H9 (cell line): Measurements from ENCODE around the gene RERE. TPM values are rescaled to one million over a fixed set of nuclear protein-coding genes. Genes with fewer than 3 reads are reported as not detected.

ENCODE experiments used
- DNase-seq: peaks from one replicate; pipeline ENCODE4 v3.0.0-alpha.2; 2017
- H2AFZ ChIP-seq: one replicate; pipeline ENCODE4 v1.6.1; 2013; ENCODE audit warnings: mild to moderate bottlenecking, low read length, control low read depth, moderate library complexity
- H2AK5ac ChIP-seq: 2 replicates; pipeline ENCODE4 v1.6.1; 2013; ENCODE audit warnings: low read length, control low read depth, mixed read lengths; ENCODE audit not compliant: insufficient read length
- H2BK120ac ChIP-seq: one replicate; pipeline ENCODE4 v1.6.1; 2013; ENCODE audit warnings: low read depth, mild to moderate bottlenecking, low read length, control low read depth, inconsistent platforms; ENCODE audit not compliant: poor library complexity, severe bottlenecking
- H2BK12ac ChIP-seq: 2 replicates; pipeline ENCODE4 v1.6.1; 2013; ENCODE audit warnings: low read length, control low read depth, mixed read lengths, low read depth; ENCODE audit not compliant: insufficient read length
- H2BK15ac ChIP-seq: 2 replicates; pipeline ENCODE4 v1.6.1; 2013; ENCODE audit warnings: low read depth, low read length, control low read depth
- H2BK20ac ChIP-seq: one replicate; pipeline ENCODE4 v1.6.1; 2013; ENCODE audit warnings: low read depth, mild to moderate bottlenecking, low read length, control low read depth, inconsistent platforms; ENCODE audit not compliant: poor library complexity, severe bottlenecking
- H2BK5ac ChIP-seq: 2 replicates; pipeline ENCODE4 v1.6.1; 2013; ENCODE audit warnings: low read length, control low read depth, mixed read lengths; ENCODE audit not compliant: insufficient read length
- H3K14ac ChIP-seq: 2 replicates; pipeline ENCODE4 v1.6.1; 2013; ENCODE audit warnings: low read length, control low read depth; ENCODE audit not compliant: insufficient read depth
- H3K18ac ChIP-seq: 2 replicates; pipeline ENCODE4 v1.6.1; 2013; ENCODE audit warnings: low read depth, mild to moderate bottlenecking, mixed read lengths, low read length, control low read depth; ENCODE audit not compliant: insufficient read length
- H3K23ac ChIP-seq: 2 replicates; pipeline ENCODE4 v1.6.1; 2013; ENCODE audit warnings: low read length, control low read depth, mixed read lengths, low read depth; ENCODE audit not compliant: insufficient read length
- H3K23me2 ChIP-seq: 2 replicates; pipeline ENCODE4 v1.6.1; 2013; ENCODE audit warnings: low read depth, mild to moderate bottlenecking, mixed read lengths, low read length, control low read depth; ENCODE audit not compliant: insufficient read length, poor library complexity, severe bottlenecking
- H3K27ac ChIP-seq: 2 replicates; pipeline ENCODE4 v1.5.1; 2013; ENCODE audit warnings: low read length, control low read depth, mixed read lengths, low read depth; ENCODE audit not compliant: insufficient read length
- H3K27me3 ChIP-seq: 2 replicates; pipeline ENCODE4 v1.6.1; 2013; ENCODE audit warnings: low read length, control low read depth, inconsistent platforms; ENCODE audit not compliant: insufficient read depth
- H3K4ac ChIP-seq: 2 replicates; pipeline ENCODE4 v1.6.1; 2013; ENCODE audit warnings: low read depth, mild to moderate bottlenecking, control low read depth, inconsistent platforms, low read length, moderate library complexity
- H3K4me1 ChIP-seq: 2 replicates; pipeline ENCODE4 v1.6.1; 2013; ENCODE audit warnings: low read length, control low read depth, inconsistent platforms; ENCODE audit not compliant: insufficient read depth
- H3K4me2 ChIP-seq: 2 replicates; pipeline ENCODE4 v1.6.1; 2013; ENCODE audit warnings: low read length, control low read depth, mixed read lengths; ENCODE audit not compliant: insufficient read length, insufficient read depth
- H3K56ac ChIP-seq: 2 replicates; pipeline ENCODE4 v1.6.1; 2013; ENCODE audit warnings: low read depth, mild to moderate bottlenecking, mixed read lengths, low read length, control low read depth; ENCODE audit not compliant: insufficient read length
- H3K79me1 ChIP-seq: 2 replicates; pipeline ENCODE4 v1.6.1; 2013; ENCODE audit warnings: low read depth, mild to moderate bottlenecking, moderate library complexity, low read length, control low read depth, inconsistent platforms; ENCODE audit not compliant: insufficient read depth, poor library complexity, severe bottlenecking
- H3K79me2 ChIP-seq: 2 replicates; pipeline ENCODE4 v1.6.1; 2013; ENCODE audit warnings: low read length, control low read depth, inconsistent platforms; ENCODE audit not compliant: insufficient read depth
- H3K9ac ChIP-seq: 2 replicates; pipeline ENCODE4 v1.6.1; 2013; ENCODE audit warnings: low read length, control low read depth, mixed read lengths; ENCODE audit not compliant: insufficient read length; ENCODE audit errors: extremely low read depth
- H3K9me3 ChIP-seq: one replicate; pipeline ENCODE4 v1.6.1; 2013; ENCODE audit warnings: low read depth, low read length, inconsistent platforms; ENCODE audit not compliant: control insufficient read depth
- H3T11ph ChIP-seq: one replicate; pipeline ENCODE4 v1.6.1; 2013; ENCODE audit warnings: mild to moderate bottlenecking, low read length, control low read depth, inconsistent platforms
- H4K20me1 ChIP-seq: one replicate; pipeline ENCODE4 v1.6.1; 2013; ENCODE audit not compliant: control insufficient read depth, insufficient read length, insufficient read depth
- H4K5ac ChIP-seq: 2 replicates; pipeline ENCODE4 v1.6.1; 2013; ENCODE audit warnings: low read depth, mild to moderate bottlenecking, mixed read lengths, low read length, control low read depth; ENCODE audit not compliant: insufficient read length
- H4K8ac ChIP-seq: replicated peaks from 2 replicates; pipeline ENCODE4 v1.6.1; 2013; ENCODE audit warnings: low read length, control low read depth, mixed read lengths, low read depth; ENCODE audit not compliant: insufficient read length
- H4K91ac ChIP-seq: 2 replicates; pipeline ENCODE4 v1.6.1; 2013; ENCODE audit warnings: low read depth, mild to moderate bottlenecking, moderate library complexity, mixed read lengths, low read length, control low read depth; ENCODE audit not compliant: insufficient read length
- H3K27ac Mint-ChIP-seq, 3 experiments: 2 replicates in 2 of 3; 3 replicates in 1 of 3; pipeline ENCODE4 v1.8.0; 2020 to 2021; ENCODE audit warnings: mixed read lengths in 3 of 3, mild to moderate bottlenecking in 1 of 3, moderate library complexity in 1 of 3
- H3K27me3 Mint-ChIP-seq: 2 replicates; pipeline ENCODE4 v1.8.0; 2021; ENCODE audit warnings: low read depth, mild to moderate bottlenecking, moderate library complexity, mixed read lengths
- H3K36me3 Mint-ChIP-seq, 3 experiments: 2 replicates in 2 of 3; 3 replicates in 1 of 3; pipeline ENCODE4 v1.8.0; 2020 to 2021; ENCODE audit warnings: low read depth in 3 of 3, mixed read lengths in 3 of 3; ENCODE audit not compliant: insufficient read depth in 1 of 3
- H3K4me1 Mint-ChIP-seq, 2 experiments: 2 replicates each; pipeline ENCODE4 v1.8.0; 2020; ENCODE audit warnings: mixed read lengths in 2 of 2
- H3K4me3 Mint-ChIP-seq, 2 experiments: 2 replicates in 1 of 2; 3 replicates in 1 of 2; pipeline ENCODE4 v1.8.0; 2020 to 2021; ENCODE audit warnings: mild to moderate bottlenecking in 2 of 2, mixed read lengths in 2 of 2, moderate library complexity in 1 of 2
- H3K9me3 Mint-ChIP-seq, 2 experiments: 2 replicates in 1 of 2; 3 replicates in 1 of 2; pipeline ENCODE4 v1.8.0; 2020; ENCODE audit warnings: mild to moderate bottlenecking in 2 of 2, mixed read lengths in 2 of 2, moderate library complexity in 1 of 2
- WGBS: extraction: QIAGEN DNeasy Blood & Tissue Kit; methylation state at CpG from one replicate; pipeline ENCODE4 v1.1.7; 2013; ENCODE audit warnings: missing lambda C conversion rate, low lambda C conversion rate, mixed read lengths; ENCODE audit not compliant: insufficient read length; ENCODE audit errors: extremely low coverage; 5-methylcytosine and 5-hydroxymethylcytosine counted together
- total RNA-seq: library from RNA; stranded (reverse); gene quantifications from 2 replicates; pipeline ENCODE4 v1.2.1, GENCODE V29; 2021
- TF ChIP-seq, protein P1 (sequence below): fragments of 200-600 bp; sonication (generic); conservative IDR thresholded peaks from 3 replicates; pipeline ENCODE4 v1.8.0; 2021; ENCODE audit warnings: antibody characterized with exemption, mild to moderate bottlenecking

RERE gene
- total RNA-seq, 1 experiment from 2014 or later: 103 TPM

DNA sequence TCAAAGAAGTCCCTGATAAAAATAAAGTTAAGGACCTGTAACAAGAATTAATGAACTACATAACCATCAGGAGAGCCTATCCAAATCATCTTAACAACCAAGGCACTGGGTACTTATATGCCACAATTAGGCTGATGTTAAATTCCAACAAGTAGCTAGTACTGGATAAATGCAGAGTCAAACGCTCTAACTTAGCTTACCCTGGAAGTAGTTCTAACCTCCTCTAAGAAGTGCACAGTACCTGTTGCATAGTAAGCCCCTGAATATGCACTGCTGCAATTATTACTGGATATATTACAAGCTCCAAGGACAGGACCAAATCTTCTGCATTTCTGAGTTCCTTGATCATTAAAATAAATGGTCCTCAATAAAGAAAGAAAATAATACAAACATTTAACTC, 125.8 kb downstream of the RERE start:
- Histone ChIP-seq H3K79me2 (peaks cover 56% of the 10 kb centered on the region), H3K9me3 (no peaks in the 10 kb centered on the region), H2BK5ac (no peak overlapping the region), H4K20me1 (no peaks in the 10 kb centered on the region), H2BK20ac (no peak overlapping the region), H3T11ph (no peak overlapping the region), H3K4me2 (no peak overlapping the region), H3K9ac (no peak overlapping the region), H2AFZ (no peak overlapping the region), H3K14ac (no peak overlapping the region), H2BK12ac (no peak overlapping the region), H3K79me1 (peaks cover 10% of the 10 kb centered on the region), H3K56ac (no peak overlapping the region), H3K4ac (no peak overlapping the region), H3K23me2 (no peaks in the 10 kb centered on the region), H4K8ac (no peak overlapping the region), H3K27ac (no peak overlapping the region), H2BK120ac (no peak overlapping the region), H3K4me1 (peaks cover 4% of the 10 kb centered on the region; the same call in 1 of the 2 replicates), H3K23ac (no peak overlapping the region), H3K18ac (no peak overlapping the region), H4K91ac (no peak overlapping the region), H2BK15ac (no peak overlapping the region), H4K5ac (no peak overlapping the region), H3K27me3 (no peaks in the 10 kb centered on the region), H2AK5ac (no peak overlapping the region)
- TF ChIP-seq, protein P1, sequence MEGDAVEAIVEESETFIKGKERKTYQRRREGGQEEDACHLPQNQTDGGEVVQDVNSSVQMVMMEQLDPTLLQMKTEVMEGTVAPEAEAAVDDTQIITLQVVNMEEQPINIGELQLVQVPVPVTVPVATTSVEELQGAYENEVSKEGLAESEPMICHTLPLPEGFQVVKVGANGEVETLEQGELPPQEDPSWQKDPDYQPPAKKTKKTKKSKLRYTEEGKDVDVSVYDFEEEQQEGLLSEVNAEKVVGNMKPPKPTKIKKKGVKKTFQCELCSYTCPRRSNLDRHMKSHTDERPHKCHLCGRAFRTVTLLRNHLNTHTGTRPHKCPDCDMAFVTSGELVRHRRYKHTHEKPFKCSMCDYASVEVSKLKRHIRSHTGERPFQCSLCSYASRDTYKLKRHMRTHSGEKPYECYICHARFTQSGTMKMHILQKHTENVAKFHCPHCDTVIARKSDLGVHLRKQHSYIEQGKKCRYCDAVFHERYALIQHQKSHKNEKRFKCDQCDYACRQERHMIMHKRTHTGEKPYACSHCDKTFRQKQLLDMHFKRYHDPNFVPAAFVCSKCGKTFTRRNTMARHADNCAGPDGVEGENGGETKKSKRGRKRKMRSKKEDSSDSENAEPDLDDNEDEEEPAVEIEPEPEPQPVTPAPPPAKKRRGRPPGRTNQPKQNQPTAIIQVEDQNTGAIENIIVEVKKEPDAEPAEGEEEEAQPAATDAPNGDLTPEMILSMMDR: no peak
- Mint-ChIP-seq H3K27ac (no peak overlapping the region), H3K9me3 (no peaks in the 10 kb centered on the region), H3K4me3 (no peak overlapping the region), H3K36me3 (peaks cover 0 to 7% (median 0%) of the 10 kb centered on the region in 3 experiments; a peak in 2 of 7 replicates), H3K27me3 (no peaks in the 10 kb centered on the region), H3K4me1 (peaks cover 59 to 62% of the 10 kb centered on the region in 2 experiments)
- no CpG with 5 or more reads among the region's 1 CpG for WGBS
- no peak for DNase-seq
